ENCODE results near the gene CFAP206. TPM values are rescaled to one million over a fixed set of nuclear protein-coding genes. Genes with fewer than 3 reads are reported as not detected.

CFAP206 gene
- total RNA-seq, 3 donors from 2014 or later: 0.64 to 2.0 (median 0.66) TPM

DNA sequence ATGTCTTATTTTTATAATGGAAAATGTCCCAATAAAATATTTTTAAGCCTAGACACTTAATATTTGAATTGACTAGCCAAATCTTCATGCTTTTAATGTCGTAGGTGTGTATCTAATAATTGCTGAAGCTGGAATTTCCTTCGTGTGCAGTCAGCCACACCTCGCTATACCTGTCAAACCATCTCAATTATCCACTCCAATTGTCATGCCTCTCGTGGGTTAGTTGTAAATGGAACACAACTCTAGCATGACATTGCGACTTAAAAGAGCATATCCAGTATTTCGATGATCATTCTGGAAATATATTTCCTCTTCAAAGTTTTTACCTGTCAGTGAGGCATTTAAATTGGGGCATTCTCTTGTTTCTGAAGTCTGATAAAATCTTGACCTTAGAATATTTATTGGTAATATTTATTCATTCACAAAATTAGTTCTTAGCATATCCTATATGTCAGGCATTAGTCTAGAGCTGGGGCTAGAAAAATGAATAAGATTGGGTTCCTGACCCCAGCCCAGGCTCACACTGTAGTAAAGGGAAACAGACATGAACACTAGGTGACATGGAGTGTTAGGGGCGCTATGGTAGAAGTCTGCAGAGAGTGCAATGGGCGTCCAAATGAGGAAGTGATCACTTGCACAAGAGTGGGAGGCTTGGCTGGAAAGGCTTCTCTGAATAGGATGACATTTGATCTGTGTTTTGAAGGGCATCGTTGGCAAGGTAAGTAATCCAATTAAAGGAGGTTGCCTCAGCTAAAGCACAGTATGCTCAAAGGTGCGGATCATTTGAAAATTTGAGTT, 11.0 kb upstream of the CFAP206 start:
- Histone ChIP-seq H3K27me3 (no peaks in the 10 kb centered on the region), H3K4me3 (no peak overlapping the region), H3K36me3 (no peaks in the 10 kb centered on the region), H3K27ac (no peak overlapping the region), H3K4me1 (no peaks in the 10 kb centered on the region), H3K9me3 (no peaks in the 10 kb centered on the region)
- intact Hi-C loops (cut with DNase I; ENCODE audit: low total_unique reads): no loop called here
- no peak for DNase-seq (ENCODE audit: low spot score in 2 of 2)
- TF ChIP-seq CTCF (IDR thresholded peaks at IDR 0.05) (no peak), POLR2AphosphoS5 (IDR thresholded peaks at IDR 0.05) (no peak), POLR2A (IDR thresholded peaks at IDR 0.05) (no peak)

- no peaks in the 10 kb centered on the region for H3K9me3 ChIP-seq
- no peak overlapping the region for H3K4me3 ChIP-seq
- no peaks in the 10 kb centered on the region for H3K27me3 ChIP-seq
- no peak overlapping the region for H3K27ac ChIP-seq
- no peak for DNase-seq (ENCODE audit: low spot score in 2 of 2)
- intact Hi-C loops (cut with DNase I; ENCODE audit: low total_unique reads): no loop called here
- H3K36me3 ChIP-seq: no peaks in the 10 kb centered on the region
- TF ChIP-seq CTCF (IDR thresholded peaks at IDR 0.05): no peak
- TF ChIP-seq POLR2AphosphoS5 (IDR thresholded peaks at IDR 0.05): no peak
- no peak for TF ChIP-seq POLR2A (IDR thresholded peaks at IDR 0.05)
- no peaks in the 10 kb centered on the region for H3K4me1 ChIP-seq
These were observed 10.1 kb upstream of the CFAP206 start for GRCh38 chr6:87397656-87398055.

- TF ChIP-seq POLR2AphosphoS5 (IDR thresholded peaks at IDR 0.05) (no peak), POLR2A (IDR thresholded peaks at IDR 0.05) (no peak), CTCF (IDR thresholded peaks at IDR 0.05) (no peak)
- Histone ChIP-seq H3K4me1 (no peaks in the 10 kb centered on the region), H3K36me3 (no peaks in the 10 kb centered on the region), H3K9me3 (no peaks in the 10 kb centered on the region), H3K27me3 (no peaks in the 10 kb centered on the region), H3K4me3 (no peak overlapping the region), H3K27ac (no peak overlapping the region)
- no peak for DNase-seq (ENCODE audit: low spot score in 2 of 2)
- intact Hi-C loops (cut with DNase I; ENCODE audit: low total_unique reads): loop anchor here (5.0 kb wide), 1 partner anchor 1645 kb away; no protein-coding TSS in a partner anchor
These were observed 5.9 kb upstream of the CFAP206 start for GRCh38 chr6:87401832-87402231.

- intact Hi-C loops (cut with DNase I; ENCODE audit: low total_unique reads): no loop called here
- DNase-seq (ENCODE audit: low spot score in 2 of 2): no peak
- H3K27ac ChIP-seq: peak overlapping the region; percentile 90 to 95
These were observed 241 bp upstream of the CFAP206 start for GRCh38 chr6:87407561-87407900.

More at GRCh38 chr6:87407561-87407900, 241 bp upstream of the CFAP206 start:
- H3K36me3 ChIP-seq: no peaks in the 10 kb centered on the region
- no peaks in the 10 kb centered on the region for H3K9me3 ChIP-seq
- H3K4me1 ChIP-seq: no peaks in the 10 kb centered on the region
- TF ChIP-seq POLR2AphosphoS5 (IDR thresholded peaks at IDR 0.05) (no peak), POLR2A (IDR thresholded peaks at IDR 0.05) (no peak), CTCF (IDR thresholded peaks at IDR 0.05) (no peak)
- no peaks in the 10 kb centered on the region for H3K27me3 ChIP-seq
- H3K4me3 ChIP-seq: peak overlapping the region; percentile 87 to 98 (median 88)
